Measurements from ENCODE around the gene UQCRC1.

GRCh38 chr3:48595075-48595525, 14.3 kb downstream of the UQCRC1 start, which contains the start of gene COL7A1:
- TF ChIP-seq CTCF (conservative IDR thresholded peaks at IDR 0.05; ENCODE audit: low read depth, low read length) (no peak), EZH2 (IDR thresholded peaks at IDR 0.05; ENCODE audit: low read length, unreplicated experiment) (no peak), EZH2phosphoT487 (IDR thresholded peaks at IDR 0.05; ENCODE audit: borderline replicate concordance, low read length) (no peak)
